SK-N-SH (cell line): Measurements from ENCODE around the gene CHST11. TPM values are rescaled to one million over a fixed set of nuclear protein-coding genes. Genes with fewer than 3 reads are reported as not detected.

Experiments used
- CTCF ChIA-PET: fragments of 300-600, 350-600 bp; formaldehyde crosslinking; extraction: SDS; loops from one replicate; lab custom pipeline; 2021; lab: Yijun Ruan, JAX
- POLR2A ChIA-PET: fragments of 350-600 bp; sonication (Branson Sonifier 250); formaldehyde crosslinking; extraction: SDS; loops from one replicate; lab custom pipeline; 2020; ENCODE audit warnings: antibody characterized with exemption, inconsistent platforms; lab: Yijun Ruan, JAX
- DNase-seq: peaks from one replicate; pipeline ENCODE4 v3.0.0; 2012
- H2AFZ ChIP-seq: fragments of 200-600 bp; sonication (generic); 2 replicates; pipeline ENCODE4 v1.8.1; 2016; ENCODE audit warnings: antibody characterized with exemption, mild to moderate bottlenecking, low read depth
- H3F3A ChIP-seq: fragments of 200-600 bp; sonication (generic); replicated peaks from 2 replicates; pipeline ENCODE3; 2016; ENCODE audit warnings: antibody characterized with exemption, mild to moderate bottlenecking; ENCODE audit not compliant: insufficient read depth
- H3K27ac ChIP-seq, 2 experiments: fragments of 200-500 bp in 1 of 2; fragments of 200-600 bp in 1 of 2; sonication (Bioruptor generic) in 1 of 2; sonication (generic), shearing (Covaris generic) in 1 of 2; 2 replicates each; pipeline versions ENCODE4 v1.5.1 to v1.6.1; 2014 to 2016; ENCODE audit warnings: low read depth in 2 of 2, inconsistent platforms in 1 of 2, low read length in 1 of 2, mild to moderate bottlenecking in 1 of 2, mixed read lengths in 1 of 2
- H3K27me3 ChIP-seq: fragments of 200-600 bp; sonication (generic), shearing (Covaris generic); 2 replicates; pipeline ENCODE4 v1.6.1; 2016; ENCODE audit warnings: mixed run types; ENCODE audit not compliant: insufficient read depth
- H3K36me3 ChIP-seq, 2 experiments: fragments of 200-500 bp in 1 of 2; fragments of 200-600 bp in 1 of 2; sonication (Bioruptor generic) in 1 of 2; sonication (generic) in 1 of 2; replicated peaks in 1 of 2; 2 replicates each; pipeline versions ENCODE3 to v1.5.1; 2014 to 2016; ENCODE audit warnings: low read length in 1 of 2, mild to moderate bottlenecking in 1 of 2; ENCODE audit not compliant: insufficient read depth in 2 of 2, control insufficient read depth in 1 of 2
- H3K4me1 ChIP-seq, 2 experiments: fragments of 200-500 bp in 1 of 2; fragments of 200-600 bp in 1 of 2; sonication (Bioruptor generic) in 1 of 2; sonication (generic), shearing (Covaris generic) in 1 of 2; 2 replicates each; pipeline versions ENCODE4 v1.5.1 to v1.6.1; 2014 to 2016; ENCODE audit warnings: low read depth in 1 of 2, low read length in 1 of 2, mixed run types in 1 of 2; ENCODE audit not compliant: insufficient read depth in 2 of 2, control insufficient read depth in 1 of 2
- H3K4me2 ChIP-seq: fragments of 200-600 bp; sonication (generic), shearing (Covaris generic); 2 replicates; pipeline ENCODE4 v1.6.1; 2017; ENCODE audit warnings: mixed run types
- H3K4me3 ChIP-seq, 2 experiments: fragments of 200-500 bp in 1 of 2; fragments of 200-600 bp in 1 of 2; sonication (Bioruptor generic) in 1 of 2; sonication (generic), shearing (Covaris generic) in 1 of 2; 2 replicates each; pipeline versions ENCODE4 v1.5.1 to v1.8.1; 2014 to 2016; ENCODE audit warnings: low read depth in 2 of 2, inconsistent platforms in 1 of 2, low read length in 1 of 2, mild to moderate bottlenecking in 1 of 2, mixed read lengths in 1 of 2, moderate library complexity in 1 of 2
- H3K79me2 ChIP-seq: fragments of 200-600 bp; sonication (generic); 2 replicates; pipeline ENCODE4 v1.8.1; 2017; ENCODE audit warnings: mild to moderate bottlenecking; ENCODE audit not compliant: insufficient read depth
- H3K9ac ChIP-seq: fragments of 200-600 bp; sonication (generic); 2 replicates; pipeline ENCODE4 v1.6.1; 2017; ENCODE audit warnings: mixed run types
- H3K9me2 ChIP-seq: fragments of 200-600 bp; sonication (generic); 2 replicates; pipeline ENCODE4 v1.6.1; 2017; ENCODE audit warnings: mixed run types
- H3K9me3 ChIP-seq: fragments of 200-600 bp; sonication (generic); 2 replicates; pipeline ENCODE4 v1.6.1; 2017; ENCODE audit warnings: mixed run types, mild to moderate bottlenecking, moderate library complexity
- H4K20me1 ChIP-seq: fragments of 200-600 bp; sonication (generic); 2 replicates; pipeline ENCODE4 v1.6.1; 2017; ENCODE audit warnings: mild to moderate bottlenecking, mixed run types; ENCODE audit not compliant: insufficient read depth
- CHD2 ChIP-seq: fragments of 150-350 bp; IDR thresholded peaks from 2 replicates; pipeline ENCODE4 v1.6.1; 2018; ENCODE audit warnings: low read length; ENCODE audit not compliant: partially characterized antibody
- FOSL2 ChIP-seq: IDR thresholded peaks from 2 replicates; pipeline ENCODE4 v1.4.0; 2012; ENCODE audit warnings: low read depth, mild to moderate bottlenecking, moderate library complexity, borderline replicate concordance
- FOXJ3 ChIP-seq: sonication (generic); formaldehyde crosslinking; IDR thresholded peaks from 2 replicates; pipeline ENCODE4 v1.5.1; 2020; ENCODE audit warnings: mild to moderate bottlenecking, missing genetic modification reagents
- GABPA ChIP-seq: IDR thresholded peaks from 2 replicates; pipeline ENCODE4 v1.4.0; 2012; ENCODE audit warnings: low read depth, mild to moderate bottlenecking
- JUND ChIP-seq: IDR thresholded peaks from 2 replicates; pipeline ENCODE4 v1.4.0; 2012
- MEF2A ChIP-seq: IDR thresholded peaks from 2 replicates; pipeline ENCODE4 v1.4.0; 2012; ENCODE audit warnings: low read depth, borderline replicate concordance
- POLR2AphosphoS5 ChIP-seq: IDR thresholded peaks from 2 replicates; pipeline ENCODE4 v1.6.1; 2012; ENCODE audit warnings: low read depth, low read length
- REST ChIP-seq: IDR thresholded peaks from 2 replicates; pipeline ENCODE4 v1.6.1; 2012; ENCODE audit warnings: mild to moderate bottlenecking, low read depth, low read length, moderate library complexity
- RFX5 ChIP-seq: IDR thresholded peaks from 2 replicates; pipeline ENCODE4 v1.6.1; 2012; ENCODE audit warnings: mild to moderate bottlenecking, improper control_type of control experiment, low read length
- RXRA ChIP-seq: IDR thresholded peaks from 2 replicates; pipeline ENCODE4 v1.4.0; 2012; ENCODE audit warnings: low read depth, mild to moderate bottlenecking, borderline replicate concordance
- TCF12 ChIP-seq: IDR thresholded peaks from 2 replicates; pipeline ENCODE4 v1.4.0; 2012
- TEAD4 ChIP-seq: IDR thresholded peaks from 2 replicates; pipeline ENCODE4 v1.4.0; 2012; ENCODE audit warnings: mild to moderate bottlenecking, borderline replicate concordance; ENCODE audit not compliant: insufficient read depth
- USF1 ChIP-seq: IDR thresholded peaks from 2 replicates; pipeline ENCODE4 v1.4.0; 2012; ENCODE audit warnings: low read depth, borderline replicate concordance
- YY1 ChIP-seq: IDR thresholded peaks from 2 replicates; pipeline ENCODE4 v1.4.0; 2012; ENCODE audit warnings: low read depth, mild to moderate bottlenecking
- WGBS: methylation state at CpG from one replicate; pipeline ENCODE4 v1.1.6; 2017; ENCODE audit warnings: low lambda C conversion rate; 5-methylcytosine and 5-hydroxymethylcytosine counted together
- polyA plus RNA-seq, 3 experiments: library from polyadenylated mRNA; depleted of rRNA; stranded (reverse); fragments of >200 nt; gene quantifications; 2 replicates each; pipeline ENCODE4 v1.2.3, GENCODE V29; 2012

The CHST11 gene
- polyA plus RNA-seq, 1 of the 3 experiments (the other 2 are of a cell fraction), result 18.6 TPM

DNA sequence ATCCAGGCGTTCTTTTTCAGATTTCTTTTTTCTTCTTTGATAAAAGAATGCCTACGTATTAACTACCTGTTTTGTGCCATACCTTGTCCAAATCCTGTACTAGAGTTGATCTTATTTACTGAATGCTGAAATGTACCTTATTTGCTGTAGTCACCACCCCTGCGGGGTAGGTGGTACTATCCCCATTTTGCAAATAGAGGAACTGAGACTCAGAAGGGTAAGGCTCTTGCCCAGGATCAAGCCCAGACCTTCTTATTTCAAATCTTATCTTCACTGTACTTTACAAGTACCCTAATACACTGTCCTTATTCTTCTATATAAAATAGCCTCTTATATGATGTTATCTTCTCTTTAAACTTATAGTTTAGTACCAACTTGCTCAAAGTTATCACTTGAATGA is 294.8 kb downstream of the CHST11 start:
- no peaks in the 10 kb centered on the region for H4K20me1 ChIP-seq
- H3K4me1 ChIP-seq, result peaks cover 3 to 11% of the 10 kb centered on the region in 2 experiments; a peak in 1 of 4 replicates
- TF ChIP-seq MEF2A, result no peak
- TF ChIP-seq FOSL2, result no peak
- TF ChIP-seq REST, result no peak
- no peak for TF ChIP-seq POLR2AphosphoS5
- TF ChIP-seq YY1, result no peak
- TF ChIP-seq RFX5, result no peak
- TF ChIP-seq FOXJ3 (CRISPR knock-in tag), result no peak
- no peak for TF ChIP-seq TCF12
- TF ChIP-seq, all 33 proteins: peak for 0

GRCh38 chr12:104752016-104752415 is 295.3 kb downstream of the CHST11 start:
- Histone ChIP-seq H2AFZ (no peak overlapping the region), H3F3A (no peaks in the 10 kb centered on the region), H3K4me2 (no peak overlapping the region), H3K36me3 (no peaks in the 10 kb centered on the region), H4K20me1 (no peaks in the 10 kb centered on the region), H3K27me3 (no peaks in the 10 kb centered on the region), H3K9ac (no peak overlapping the region), H3K27ac (no peak overlapping the region), H3K9me2 (no peaks in the 10 kb centered on the region), H3K4me3 (no peak overlapping the region), H3K4me1 (peaks cover 3 to 11% of the 10 kb centered on the region in 2 experiments; a peak in 1 of 4 replicates), H3K9me3 (no peaks in the 10 kb centered on the region), H3K79me2 (no peaks in the 10 kb centered on the region)
- no peak for DNase-seq
- POLR2A ChIA-PET, result no interaction called here
- CTCF ChIA-PET, result interaction anchor here (0.5 to 1.3 kb wide), 2 partner anchors 38 to 247 kb away, joined by 3 read pairs; no protein-coding TSS in a partner anchor
- TF ChIP-seq USF1 (no peak), GABPA (no peak), TEAD4 (no peak), RXRA (no peak), FOSL2 (no peak), JUND (no peak), CHD2 (no peak), RFX5 (no peak)
- whole genome bisulfite sequencing, result 93% methylated on average over 4 of the region's 4 CpGs

More for the DNA sequence above, 294.8 kb downstream of the CHST11 start:
- Histone ChIP-seq H3K4me2 (no peak overlapping the region), H3K4me3 (no peak overlapping the region), H3K9me2 (no peaks in the 10 kb centered on the region), H3K9me3 (no peaks in the 10 kb centered on the region), H3K27ac (no peak overlapping the region), H3K79me2 (no peaks in the 10 kb centered on the region), H3K36me3 (no peaks in the 10 kb centered on the region), H3K9ac (no peak overlapping the region), H3F3A (no peaks in the 10 kb centered on the region), H2AFZ (no peak overlapping the region), H3K27me3 (no peaks in the 10 kb centered on the region)
- 96% methylated on average over 3 of the region's 3 CpGs for WGBS
- no peak for DNase-seq
- CTCF ChIA-PET, result interaction anchor here (1.3 kb wide), 1 partner anchor 39 kb away, joined by 3 read pairs; no protein-coding TSS in a partner anchor
- POLR2A ChIA-PET, result no interaction called here
